HuH-7 (cell line): Measurements from ENCODE around the gene PRKCE.
"Not testable (repeated sequence)": the region's sequence is repeated elsewhere in the genome, so short reads cannot be mapped to it uniquely, and the experiment has no call there.

ENCODE experiments used
- DNase-seq: peaks from one replicate; pipeline ENCODE4 v3.0.0; 2011; ENCODE audit warnings: low spot score

The PRKCE gene

DNA sequence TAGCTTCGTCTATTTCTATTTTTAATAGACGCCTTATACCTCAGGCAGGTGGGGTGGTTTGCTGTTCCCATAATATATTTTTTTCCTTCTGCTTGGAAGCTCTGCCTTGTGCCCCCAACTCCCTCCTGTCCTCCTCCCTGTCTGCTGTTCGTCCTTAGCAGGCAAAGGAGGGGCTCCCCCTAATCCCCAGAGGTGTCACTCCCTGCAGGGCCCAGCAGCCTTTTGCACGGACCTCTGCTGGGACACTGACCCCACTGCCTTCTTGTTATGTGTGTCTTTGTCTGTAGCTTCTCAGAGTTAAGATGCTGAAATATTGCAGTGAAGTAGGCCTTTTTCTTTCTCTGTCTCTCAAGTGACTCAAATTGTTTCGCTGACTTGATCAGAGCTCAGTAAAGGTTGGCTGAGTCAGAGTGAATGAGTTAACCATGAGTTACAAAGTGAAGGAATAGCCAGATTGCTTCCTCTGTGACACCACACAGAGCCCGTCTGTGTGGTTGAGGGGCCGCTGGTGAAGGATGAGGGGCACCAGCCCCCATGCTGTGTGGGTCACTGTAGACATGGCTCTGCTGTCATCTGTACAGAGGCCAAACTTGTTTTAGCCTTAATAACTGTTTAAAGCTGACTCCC is 47.7 kb downstream of the PRKCE start:
- no peak for DNase-seq

DNA sequence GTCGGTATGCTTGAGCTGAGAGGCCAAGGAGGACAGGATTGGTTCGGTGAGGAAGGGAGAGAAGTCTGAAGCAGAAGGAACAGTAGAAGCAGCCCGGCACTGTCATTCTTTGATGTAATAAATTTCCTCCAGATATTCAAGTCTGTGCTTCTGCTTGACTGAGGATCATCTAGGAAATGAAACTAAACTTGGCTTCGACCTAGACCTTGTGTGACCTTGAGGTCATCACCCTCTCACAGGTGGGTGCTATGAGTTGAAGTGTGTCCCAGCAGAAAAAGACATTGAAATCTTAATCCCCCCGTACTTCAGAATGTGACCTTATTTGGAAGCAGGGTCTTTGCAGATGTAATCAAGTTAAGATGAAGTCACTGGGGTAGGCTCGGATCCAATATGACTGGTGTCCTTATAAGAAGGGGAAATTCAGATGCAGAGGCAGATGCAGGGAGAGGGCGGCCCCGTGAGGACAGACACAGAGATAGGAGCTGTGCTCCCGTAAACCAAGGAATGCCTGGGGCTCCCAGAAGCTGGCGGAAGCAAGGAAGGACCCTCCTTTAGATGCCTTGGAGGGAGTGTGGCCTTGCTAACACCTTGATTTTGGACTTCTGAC is 49.0 kb downstream of the PRKCE start:
- DNase-seq, result no peak

DNA sequence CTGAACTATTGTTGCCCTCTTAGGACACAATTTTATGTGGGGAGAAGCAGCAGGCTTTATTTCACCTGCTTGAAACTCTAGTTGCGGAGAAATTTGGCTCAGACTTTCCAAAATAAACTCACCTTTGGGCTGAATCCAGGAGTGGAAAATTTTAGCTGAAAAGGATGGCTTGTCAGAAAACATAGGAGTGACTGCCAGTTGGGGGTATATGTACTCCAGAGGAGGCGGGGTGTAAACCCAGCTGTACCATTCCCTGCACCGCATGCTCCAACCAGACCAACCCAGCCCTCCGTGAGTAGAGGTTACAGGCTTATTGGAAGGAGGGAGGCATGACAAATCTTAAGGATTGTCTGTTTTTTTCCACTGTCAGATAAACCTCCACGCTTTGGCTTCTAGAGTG is 53.8 kb downstream of the PRKCE start:
- DNase-seq, result no peak

DNA sequence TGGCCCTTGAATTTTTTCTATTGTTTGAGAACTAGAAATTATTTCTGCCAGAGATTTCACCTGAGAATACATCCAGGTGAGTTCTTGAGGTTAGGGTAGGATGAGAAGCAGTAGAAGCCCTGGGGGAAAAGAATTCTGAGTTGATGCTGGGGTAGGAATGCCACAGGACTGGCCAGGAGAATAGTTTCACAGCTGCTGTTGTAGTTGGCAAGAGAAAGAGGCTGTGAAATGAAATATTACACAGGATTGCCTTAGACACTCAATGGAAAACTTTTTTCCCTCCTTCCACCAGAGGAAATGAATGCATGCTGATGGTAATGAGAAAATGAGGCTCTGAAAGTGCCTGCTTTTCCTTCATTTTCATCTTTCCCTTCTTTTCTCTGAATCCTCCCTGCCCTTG is 54.6 kb downstream of the PRKCE start:
- DNase-seq, result no peak

DNA sequence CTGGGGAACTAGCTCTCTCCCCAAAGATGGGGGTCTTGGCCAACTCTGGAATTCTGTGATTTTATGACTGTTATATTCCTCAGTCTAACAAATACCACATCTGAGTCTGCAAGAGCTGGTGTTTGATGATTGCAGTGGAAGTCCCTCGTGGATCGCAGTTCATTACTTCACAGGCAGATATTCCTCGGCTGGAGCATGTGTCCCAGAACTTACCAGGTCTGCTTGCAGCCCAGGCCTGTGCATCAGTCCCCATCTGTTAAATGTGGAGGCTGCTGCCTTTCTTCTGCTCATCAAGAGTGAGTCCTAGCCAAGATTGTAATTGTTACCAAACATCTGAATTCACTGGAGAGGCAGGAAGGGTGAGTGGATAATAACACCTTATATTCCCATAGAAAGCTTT is 55.5 kb downstream of the PRKCE start:
- no peak for DNase-seq

DNA sequence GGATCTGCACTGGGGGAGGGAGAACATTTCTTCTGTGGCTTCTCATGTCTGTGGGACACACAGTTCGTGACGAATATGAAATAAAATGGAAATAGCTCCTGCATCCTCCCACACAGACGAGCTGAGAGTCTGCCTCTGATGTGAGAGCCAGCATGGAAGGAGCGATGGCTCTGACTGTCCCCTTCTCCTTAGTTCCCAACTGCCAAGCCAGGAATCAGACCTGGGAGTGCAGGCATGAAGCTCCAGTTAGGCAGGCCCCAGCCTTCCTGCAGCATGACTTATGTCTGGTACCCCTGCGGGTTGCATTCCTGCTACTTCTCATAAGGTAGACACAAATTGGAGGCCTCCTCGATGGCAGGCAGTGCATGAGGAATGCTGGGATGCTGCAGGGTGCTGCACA is 56.2 kb downstream of the PRKCE start:
- DNase-seq, result no peak

DNA sequence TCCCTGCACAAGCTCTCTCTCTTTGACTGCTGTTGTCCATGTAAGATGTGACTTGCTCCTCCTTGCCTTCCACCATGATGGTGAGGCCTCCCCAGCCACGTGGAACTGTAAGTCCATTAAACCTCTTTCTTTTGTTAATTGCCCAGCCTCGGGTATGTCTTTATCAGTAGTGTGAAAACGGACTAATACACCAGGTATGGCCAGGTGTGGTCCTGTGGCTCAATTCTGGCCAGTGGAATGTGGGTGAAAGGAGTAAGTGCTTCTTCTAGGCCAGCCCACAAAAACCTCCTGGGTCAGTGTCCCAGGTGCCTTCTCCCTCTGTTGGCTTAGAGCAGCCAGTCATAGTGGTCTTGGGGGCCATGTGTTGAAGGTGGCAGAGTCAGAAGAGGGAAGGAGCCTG is 57.0 kb downstream of the PRKCE start:
- DNase-seq, result no peak

DNA sequence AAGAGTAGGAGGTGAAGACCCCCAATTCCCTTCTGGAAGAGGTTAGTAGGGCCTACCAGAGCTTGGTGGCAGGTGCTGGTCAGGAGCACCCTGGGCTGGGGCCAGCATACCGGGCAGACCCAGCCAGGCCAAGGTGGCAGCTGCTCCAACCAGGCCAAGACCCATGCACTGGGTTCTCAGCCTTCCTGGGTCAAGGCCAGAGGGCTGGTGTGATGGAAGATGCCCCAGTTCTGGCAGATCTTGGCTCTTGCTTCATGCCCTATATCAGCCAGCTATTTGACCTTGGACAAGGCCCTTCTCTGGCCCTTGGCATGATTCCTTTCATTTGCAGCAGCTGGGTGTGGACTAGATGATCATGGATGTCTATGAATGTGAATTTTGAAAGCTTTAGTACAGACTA is 57.7 kb downstream of the PRKCE start:
- DNase-seq, result no peak

DNA sequence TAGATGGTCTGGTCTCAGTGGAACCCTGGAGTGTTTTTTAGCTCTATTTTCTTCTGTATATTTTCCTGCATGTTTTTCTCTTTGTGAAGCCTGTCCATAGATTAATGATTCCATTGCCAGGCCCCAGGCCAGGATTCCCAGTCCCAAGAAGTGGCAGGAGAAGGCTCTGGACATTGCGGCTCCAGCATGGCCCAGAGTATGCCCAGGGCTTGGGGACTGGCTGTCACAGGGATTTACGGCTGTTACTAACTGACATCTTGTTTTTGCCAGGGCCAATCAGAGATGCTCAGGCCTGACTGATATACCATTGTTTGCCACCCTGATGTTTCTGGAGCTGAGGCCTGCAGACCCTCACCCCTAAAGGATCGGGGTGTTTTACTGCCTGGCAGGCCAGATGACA is 59.0 kb downstream of the PRKCE start:
- DNase-seq, result no peak

DNA sequence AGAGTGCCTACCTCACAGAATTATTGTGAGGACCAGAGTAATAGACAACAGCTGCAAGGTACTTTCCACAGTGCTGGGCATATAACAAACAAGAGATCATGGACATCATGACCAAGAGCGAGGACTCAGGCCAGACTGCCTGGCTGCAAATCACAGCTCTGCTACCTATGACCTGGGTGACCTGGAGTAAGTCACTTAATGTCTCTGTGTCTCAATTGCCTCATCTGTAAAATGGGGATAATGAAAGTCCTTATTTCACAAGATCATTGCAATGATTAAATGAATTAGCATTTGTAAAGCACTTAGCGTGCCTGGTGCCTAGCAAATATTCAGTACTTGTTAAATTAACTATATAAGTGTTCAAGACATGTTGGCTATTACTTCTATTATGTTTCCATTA is 59.7 kb downstream of the PRKCE start:
- no peak for DNase-seq

DNA sequence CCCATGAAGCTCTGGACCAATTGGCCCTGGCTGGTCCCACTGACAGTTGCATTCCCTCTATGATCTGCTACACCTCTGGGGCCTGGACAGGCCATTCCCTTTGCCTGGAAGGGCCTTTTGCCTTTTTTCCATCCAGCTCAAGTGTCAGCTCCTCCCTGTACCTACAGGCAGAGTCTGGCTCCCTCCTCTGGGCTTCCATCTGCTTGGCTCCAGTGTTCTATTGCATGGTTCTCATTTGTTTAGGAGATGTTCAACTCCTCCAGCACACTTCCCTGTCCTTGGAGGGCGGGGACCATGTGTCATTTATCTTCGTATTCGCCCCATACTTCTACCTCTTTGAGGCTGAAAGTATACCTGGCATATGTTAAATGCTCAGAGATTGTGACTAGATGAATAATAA is 61.1 kb downstream of the PRKCE start:
- no peak for DNase-seq

DNA sequence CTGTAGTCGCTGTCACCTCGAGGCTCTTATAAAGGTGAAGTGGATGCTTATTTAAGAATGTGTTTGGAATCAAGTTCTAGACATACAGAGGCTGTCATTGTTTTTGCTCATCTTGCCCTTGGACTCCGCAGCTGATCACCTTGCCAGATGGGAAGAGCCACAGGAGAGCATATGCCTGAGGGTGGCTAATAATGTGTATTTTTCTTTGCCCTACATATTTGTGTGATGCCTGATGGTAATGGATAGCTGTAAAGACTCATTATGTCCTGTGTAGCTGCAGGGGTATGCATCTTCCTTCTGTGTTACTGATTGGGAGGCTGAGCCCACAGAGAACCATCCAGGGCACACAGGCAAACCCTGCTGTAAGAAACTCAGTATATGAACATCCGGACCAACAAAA is 61.7 kb downstream of the PRKCE start:
- no peak for DNase-seq

DNA sequence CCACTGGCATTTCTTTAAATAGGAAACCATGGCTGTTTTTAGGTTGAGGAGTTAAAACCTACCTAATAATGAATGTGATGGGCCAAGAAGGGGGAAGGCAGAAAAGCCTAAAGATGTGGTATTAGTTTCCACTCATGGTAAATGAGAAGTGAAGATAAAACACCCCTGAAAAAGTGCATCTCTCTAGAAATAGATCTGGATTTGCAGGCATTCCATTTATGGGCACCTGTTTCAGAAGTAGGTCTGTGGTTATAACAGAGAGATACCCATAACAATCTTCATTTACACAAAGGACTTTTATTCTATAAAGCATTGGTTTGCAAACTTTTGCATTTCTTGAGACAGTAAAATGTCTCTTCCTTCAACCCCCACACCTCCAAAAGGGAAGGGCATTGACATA is 62.1 kb downstream of the PRKCE start:
- DNase-seq, result no peak

DNA sequence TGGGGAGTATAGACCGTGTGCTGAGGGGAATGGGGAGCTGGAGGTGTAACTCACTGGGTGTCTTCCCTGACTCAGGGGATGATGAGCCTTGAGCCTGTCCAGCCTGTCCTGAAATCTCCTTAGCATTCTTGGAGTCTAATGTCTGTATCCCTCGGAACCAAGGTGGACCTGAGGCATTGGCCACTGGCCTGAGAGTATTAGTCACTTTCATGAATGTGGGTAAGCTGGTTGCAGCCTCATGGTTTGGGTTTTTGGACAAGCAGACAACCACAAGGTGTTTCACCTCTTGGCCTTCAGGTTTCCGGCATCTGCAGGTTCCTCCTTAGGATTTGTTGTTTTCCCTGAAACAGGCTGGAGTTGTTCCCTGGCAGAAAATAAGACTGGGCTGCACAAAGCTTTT is 63.2 kb downstream of the PRKCE start:
- no peak for DNase-seq

DNA sequence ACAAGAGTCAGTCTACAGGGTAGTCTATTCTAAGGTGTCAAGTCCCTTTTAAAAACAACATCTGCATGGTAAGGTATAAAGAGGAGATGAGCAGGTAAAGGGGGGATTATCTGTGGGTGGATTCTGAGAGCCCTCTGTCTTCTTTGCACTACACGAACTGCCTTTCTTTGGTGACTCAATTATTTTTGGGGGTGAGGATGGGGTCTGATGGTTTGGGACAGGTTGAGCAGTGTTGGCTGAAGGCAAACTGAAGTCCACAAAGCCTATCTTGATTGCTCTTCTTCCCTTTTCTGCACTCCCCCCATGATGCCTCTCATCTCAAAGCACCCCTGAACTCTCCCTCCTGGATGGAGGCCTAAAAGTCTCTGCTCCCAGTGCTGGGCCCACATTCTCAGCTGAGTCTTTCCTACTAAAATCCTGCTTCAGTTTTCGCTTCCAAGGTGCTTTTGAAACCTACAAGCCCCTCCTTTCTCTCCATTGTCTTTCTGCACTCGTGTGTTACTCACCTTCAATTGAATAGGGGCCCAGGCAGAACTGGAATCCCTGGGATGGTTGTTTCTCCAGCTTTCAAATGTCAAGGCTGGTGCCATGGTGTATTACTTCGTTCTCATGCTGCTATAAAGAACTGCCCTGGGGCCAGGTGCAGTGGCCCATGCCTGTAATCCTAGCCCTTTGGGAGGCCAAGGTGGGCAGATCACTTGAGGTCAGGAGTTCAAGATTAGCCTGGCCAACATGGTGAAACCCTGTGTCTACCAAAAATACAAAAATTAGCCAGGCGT is 64.3 kb downstream of the PRKCE start:
- no peak for DNase-seq

DNA sequence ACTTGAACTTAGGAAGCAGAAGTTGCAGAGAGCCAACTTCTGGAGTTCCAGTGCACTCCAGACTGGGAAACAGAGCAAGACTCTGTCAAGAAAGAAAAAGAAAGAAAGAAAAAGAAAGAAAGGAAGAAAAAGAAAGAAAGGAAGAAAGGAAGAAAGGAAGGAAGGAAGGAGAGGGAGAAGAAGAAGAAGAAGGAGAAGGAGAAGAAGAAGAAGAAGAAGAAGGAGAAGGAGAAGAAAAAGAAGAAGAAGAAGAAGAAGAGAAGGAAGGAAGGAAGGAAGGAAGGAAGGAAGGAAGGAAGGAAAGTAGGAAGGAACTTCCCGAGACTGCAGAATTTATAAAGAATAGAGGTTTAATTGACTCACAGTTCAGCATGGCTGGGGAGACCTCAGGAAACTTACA is 65.0 kb downstream of the PRKCE start:
- DNase-seq, result not testable (repeated sequence)

DNA sequence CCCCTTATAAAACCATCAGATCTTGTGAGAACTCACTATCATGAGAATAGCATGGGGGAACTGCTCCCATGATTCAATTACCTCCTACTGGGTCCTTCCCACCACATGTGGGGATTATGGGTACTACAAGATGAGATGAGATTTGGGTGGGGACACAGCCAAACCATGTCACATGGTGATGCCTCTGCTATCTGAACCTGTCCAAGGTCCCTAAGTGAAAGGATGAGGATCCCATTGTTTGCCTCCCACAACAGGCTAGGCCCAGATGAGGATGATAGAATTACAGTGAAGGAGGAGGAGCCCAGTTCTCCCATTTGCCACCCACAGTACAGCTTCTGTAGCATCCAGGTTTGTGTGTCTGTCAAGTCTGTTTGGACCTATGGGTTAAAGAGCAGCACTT is 65.4 kb downstream of the PRKCE start:
- DNase-seq, result no peak

DNA sequence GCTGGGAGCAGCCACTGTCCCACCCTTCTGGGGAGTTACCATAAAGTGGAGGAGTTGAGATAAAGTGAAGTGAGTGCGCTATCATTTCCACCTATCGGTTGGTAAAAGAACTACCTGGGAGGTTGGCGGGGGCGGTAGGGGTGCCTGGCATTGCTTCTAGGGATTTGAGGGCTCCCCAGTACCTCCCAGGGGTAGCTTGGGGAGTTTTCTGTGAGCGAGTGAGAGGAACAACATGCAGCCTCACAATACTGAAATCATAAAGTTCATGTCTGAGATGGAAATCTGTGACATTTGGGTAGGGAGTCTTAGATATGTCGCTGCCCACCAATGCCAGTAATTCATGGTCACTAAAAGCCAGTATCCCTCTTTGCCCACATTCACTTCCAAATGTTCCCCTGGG is 68.7 kb downstream of the PRKCE start:
- no peak for DNase-seq

DNA sequence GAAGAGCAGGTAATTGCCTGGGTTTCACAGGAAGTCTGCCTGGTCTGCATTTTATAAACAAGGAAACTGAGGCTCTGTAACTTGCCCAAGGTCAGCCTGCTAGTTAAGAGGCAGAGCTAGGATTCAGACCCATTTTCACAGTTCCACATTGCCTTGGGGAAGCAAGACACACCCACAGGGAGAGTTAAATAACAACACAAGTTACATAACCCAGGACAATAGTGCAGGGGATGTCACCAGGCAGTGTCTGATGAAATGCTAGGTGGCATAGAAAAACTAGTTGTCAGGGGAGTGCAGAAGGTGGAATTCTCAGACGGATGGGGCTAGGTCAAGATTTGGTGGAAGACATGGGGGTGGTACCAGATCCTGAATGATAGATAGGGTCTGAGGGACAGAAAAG is 69.7 kb downstream of the PRKCE start:
- DNase-seq, result no peak

DNA sequence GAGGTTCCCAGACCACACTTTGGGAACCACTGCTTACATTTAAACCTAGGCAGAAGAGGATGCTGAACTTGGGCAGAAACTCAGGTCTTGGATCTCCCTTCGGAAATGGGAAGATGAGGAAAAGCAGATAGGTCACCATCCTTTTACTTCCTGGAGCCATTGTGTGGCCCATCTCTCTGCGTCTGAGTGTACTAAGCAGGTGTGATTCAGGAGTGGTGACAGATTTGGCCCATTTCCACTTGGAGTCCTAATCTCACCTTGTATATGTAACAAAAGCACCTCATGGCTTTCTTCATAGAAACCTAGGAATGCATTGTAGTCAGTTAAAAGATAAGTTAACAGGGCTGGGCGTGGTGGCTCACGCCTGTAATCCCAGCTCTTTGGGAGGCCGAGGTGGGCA is 71.0 kb downstream of the PRKCE start:
- no peak for DNase-seq

DNA sequence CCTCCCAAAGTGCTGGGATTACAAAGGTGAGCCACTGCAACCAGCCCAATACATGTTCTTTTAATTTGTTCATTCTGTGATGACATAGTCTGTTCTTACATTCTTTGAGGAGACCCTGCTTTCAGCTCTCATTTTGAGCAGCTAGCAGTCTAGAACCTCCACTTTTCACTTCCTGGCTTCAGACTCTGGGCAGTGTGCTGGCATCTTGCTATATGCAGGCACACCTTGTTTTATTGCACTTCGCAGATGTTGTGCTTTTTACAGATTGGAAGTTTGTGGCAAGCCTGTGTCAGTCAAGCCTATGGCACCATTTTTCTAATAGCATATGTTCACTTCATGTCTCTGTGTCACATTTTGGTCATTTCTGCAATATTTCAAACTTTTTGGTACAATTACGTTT is 72.4 kb downstream of the PRKCE start:
- no peak for DNase-seq

DNA sequence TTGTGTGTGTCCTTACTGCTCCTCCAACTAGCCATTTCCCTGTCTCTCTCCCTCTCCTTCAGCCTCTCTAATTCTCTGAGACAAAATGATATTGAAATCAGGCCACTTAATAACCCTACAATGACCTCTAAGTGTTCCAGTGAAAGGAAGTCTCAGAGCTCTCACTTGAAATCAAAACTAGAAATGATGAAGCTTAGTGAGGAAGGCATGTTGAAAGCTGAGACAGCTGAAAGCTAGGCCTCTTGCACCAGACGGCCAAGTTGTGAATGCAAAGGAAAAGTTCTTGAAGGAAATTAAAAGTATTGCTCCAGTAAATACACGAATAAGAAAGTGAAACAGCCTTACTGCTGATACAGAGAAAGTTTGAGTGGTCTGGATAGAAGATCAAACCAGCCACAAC is 72.9 kb downstream of the PRKCE start:
- no peak for DNase-seq

DNA sequence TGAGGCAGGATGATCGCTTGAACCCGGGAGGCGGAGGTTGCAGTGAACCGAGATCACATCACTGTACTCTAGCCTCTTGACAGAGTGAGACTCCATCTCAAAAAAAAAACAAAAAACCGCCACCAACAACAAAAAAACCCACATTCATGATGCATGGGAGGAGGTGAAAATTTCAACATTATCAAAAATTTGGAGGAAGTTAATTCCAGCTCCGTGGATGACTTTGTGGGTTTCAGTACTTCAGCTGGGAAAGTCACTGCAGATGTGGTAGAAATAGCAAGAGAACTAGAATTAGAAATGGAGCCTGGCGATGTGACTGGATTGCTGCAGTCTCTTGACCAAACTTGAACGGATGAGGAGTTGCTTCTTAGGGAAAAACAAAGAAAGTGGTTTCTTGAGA is 74.3 kb downstream of the PRKCE start:
- no peak for DNase-seq

DNA sequence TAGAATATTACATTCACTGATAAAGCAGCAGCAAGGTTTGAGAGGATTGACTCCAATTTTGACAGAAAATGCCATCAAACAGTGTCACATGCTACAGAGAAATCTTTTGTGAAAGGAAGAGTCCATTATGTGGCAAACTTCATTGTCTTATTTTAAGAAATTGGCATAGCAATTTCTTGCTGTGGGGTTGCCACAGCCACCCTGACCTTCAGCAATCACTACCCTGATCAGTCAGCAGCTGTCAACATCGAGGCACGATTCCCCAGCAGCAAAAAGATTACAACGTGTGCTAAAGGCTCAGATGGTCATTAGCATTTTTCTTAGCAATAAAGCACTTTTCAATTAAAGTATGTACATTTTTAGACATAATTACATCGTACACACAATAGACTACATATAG is 74.7 kb downstream of the PRKCE start:
- no peak for DNase-seq
